DLD1 (cell line): ENCODE data around the gene SLC6A13.
"Not testable (repeated sequence)": the region's sequence is repeated elsewhere in the genome, so short reads cannot be mapped to it uniquely, and the experiment has no call there.

Experiments
- in situ Hi-C: cut with HindIII; loops from 2 replicates; pipeline ENCODE4 v1.10.0; 2017; ENCODE audit warnings: low sequenced_read_pairs

SLC6A13 gene

DNA sequence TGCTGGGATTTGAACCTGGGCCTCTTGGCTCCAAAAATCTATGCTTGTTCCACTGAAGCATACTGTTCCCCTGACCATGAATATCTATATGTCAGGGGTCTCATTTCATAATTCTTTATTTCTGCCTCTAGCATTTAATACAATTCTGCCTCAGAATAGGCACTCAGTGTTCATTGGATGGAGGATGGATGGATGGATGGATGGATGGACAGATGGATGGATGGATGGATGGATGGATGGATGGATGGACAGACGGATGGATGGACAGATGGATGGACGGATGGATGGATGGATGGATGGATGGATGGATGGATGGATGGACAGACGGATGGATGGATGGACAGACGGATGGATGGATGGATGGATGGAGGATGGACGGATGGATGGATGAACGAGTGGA lies 45.6 kb downstream of the SLC6A13 start:
- in situ Hi-C loops, result not testable (repeated sequence)

DNA sequence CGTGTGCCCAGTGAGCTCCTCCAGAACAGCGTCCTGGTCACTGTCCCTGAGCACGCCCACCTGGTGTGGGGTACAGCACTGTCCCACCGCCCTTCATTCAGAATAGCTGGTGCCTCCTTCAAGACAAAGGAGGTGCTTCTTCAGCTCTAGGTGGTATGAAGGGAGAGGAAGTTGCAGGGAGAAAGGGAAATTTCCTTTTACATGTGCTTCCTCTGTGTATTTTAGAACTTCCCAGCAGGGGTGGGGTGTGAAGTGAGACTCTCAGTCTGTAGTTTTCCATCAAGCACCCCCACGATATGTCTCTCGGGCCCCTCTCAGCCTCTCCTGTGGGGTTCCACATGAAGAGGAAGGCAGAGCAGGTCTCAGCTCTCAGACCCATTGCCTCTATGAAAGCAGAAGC lies 47.5 kb downstream of the SLC6A13 start:
- in situ Hi-C loops, result no loop called here

DNA sequence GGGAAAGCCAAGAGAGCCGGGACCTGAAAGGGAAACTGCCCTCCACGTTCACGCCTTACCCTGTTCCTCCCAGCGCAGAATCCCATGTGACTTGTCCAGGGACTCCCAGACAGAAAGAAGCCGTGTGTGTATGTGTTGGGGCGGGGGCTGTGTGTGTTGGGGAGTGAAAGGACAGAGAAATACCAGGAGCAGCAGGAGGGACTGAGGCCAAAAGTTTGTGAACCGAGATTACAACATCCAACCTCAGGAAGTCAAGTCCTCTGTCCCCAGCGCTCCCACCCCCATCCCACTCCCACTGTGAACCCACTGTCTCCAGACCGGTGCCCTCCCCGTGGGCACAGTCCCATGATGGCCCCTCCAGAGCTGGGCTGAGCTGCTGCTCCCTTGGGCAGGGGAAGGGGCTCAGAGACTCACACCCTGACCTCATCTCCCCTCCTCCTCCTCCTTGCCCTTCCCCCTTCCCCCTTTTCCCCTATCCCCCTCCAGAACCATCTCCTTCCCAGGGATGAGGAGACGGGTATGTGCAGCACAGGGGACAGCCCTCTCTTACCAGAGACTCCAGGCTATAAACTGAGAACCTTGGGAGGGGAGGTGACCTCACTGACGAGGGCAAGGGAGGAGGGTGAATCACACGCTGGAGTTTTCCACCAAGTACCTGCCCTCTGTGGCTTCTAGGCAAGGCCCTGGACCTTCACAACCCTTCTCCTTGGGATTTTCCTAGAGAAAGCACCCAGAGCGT lies 48.5 kb downstream of the SLC6A13 start, which contains the start of gene SLC6A12:
TSS of gene SLC6A12 (minus strand) at position 155 of the 739 bp plus-strand sequence. CDS start 4,171 bp downstream, outside the sequence.
- in situ Hi-C loops, result no loop called here

DNA sequence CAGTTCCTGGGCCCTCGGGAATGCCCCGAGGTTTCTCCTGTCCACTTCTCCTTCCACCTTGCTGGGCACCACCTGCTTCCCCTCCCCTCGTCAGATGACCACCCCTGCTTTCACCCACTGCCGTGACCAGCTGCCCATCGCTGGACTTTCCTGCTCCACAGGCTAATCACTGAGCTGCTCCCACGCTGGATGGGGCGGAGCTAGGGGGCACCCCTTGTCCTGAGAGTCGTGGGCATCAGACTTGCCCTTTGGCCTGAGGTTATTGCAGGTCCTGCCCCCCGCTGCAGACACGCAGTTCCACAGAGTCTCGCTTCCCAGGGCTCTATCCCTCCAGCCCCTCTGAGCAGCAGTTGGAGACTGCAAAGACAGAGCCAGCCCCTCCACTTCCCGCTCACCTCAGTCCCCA lies 49.1 kb downstream of the SLC6A13 start:
- in situ Hi-C loops, result no loop called here

DNA sequence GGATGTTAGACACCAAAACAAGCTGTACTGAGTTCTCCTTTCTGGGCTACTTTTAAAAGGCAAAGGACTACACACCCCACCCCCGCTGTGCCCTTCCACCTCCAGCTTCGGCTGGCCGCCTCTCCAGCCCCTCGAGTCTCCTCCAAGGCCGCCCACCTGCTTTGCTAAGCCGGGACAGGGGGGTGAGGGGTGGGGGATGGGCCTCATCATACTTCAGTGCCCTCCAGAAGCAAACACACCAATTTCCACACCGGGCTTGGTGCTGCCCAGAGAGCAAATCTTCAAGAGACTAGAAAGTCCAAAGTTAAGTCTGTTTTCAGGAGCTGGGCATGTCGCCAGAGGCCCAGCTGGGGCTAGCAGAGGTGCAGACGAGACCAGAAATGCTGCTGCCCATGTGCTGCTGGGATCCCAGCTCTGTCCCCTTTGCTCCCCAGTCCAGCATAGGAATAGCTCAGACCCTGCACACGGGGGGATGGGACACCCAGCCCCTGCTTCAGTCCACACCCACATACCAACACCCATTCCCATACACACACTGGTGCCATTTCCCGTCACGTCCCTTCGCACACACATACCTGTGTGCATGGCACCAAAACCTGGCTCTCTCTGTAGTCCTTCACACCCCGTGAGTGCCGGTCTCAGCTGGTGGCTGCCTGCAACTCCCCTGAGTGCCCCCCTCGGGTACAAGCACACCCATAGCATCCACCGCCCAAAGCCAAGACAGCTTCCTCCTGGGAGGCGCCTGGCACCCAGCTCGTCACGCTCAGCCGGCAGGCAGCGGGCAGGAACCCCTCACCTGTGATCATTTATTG lies 49.7 kb downstream of the SLC6A13 start:
- in situ Hi-C loops, result no loop called here

DNA sequence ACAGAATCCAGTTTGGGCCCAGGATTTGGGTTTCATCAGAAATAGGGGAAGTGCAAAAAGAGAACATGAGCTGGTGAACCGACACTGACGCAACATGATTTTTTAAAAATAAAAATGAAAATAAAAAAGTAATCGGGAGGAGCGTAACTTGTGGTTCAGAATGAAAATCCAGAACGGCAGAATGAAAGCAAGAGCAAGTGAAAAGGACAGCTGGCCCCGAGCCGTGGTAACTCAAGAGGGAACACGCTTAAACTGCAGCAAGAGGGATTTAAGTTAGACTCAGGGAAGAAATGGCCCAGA lies 50.3 kb downstream of the SLC6A13 start:
- in situ Hi-C loops, result no loop called here

DNA sequence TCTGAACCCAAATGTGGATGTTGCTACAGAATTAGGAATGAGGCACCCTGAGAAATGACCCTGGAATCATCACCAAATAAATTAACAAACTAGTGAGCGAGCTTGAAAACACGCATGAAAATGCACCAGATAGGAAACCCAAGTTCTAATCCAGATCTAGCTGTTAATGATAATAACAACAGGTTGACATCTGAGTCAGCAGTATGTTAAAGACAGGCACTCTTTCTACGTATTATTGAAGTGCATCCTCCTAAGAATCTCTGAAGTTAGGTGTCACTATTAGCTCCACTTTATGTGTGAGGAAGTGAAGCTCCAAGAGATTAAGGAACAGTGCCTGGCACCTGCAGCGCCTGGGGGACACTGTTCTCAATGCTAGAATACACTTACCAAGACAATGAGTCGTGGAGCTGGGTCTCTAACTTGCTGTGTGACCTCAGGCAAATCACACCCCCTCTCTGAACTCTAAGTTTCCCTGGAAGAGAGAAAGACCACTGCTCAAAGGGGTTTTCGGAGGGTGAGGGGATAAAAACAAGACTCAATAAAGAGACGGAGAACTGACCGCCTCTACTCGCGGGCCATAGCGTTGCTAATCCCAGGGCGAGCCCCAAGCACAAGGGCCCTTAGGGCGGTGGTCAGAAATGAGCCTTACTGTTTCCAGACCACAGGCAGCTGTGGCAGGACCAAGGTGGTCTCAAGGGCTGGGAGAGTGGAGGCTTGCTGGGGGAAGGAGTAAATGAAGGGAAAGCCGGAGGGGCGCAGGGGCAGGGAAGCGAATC lies 50.8 kb downstream of the SLC6A13 start:
- in situ Hi-C loops, result no loop called here

DNA sequence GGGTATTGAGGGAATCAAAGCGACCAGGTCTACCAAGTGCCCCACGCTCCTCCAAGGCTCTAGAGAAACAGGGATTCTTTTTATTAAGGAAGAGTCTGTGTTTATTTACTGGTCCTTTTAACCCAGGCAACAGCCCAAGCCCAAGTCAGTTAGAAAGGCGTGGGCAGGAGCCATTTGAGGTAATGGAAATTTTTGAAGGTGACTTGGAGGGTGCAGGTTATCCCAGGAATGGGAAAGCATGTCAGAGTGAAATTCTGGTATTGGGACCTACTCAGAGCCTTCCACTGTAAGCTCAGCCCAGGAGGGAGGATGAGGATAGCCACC lies 51.5 kb downstream of the SLC6A13 start:
- in situ Hi-C loops, result no loop called here

DNA sequence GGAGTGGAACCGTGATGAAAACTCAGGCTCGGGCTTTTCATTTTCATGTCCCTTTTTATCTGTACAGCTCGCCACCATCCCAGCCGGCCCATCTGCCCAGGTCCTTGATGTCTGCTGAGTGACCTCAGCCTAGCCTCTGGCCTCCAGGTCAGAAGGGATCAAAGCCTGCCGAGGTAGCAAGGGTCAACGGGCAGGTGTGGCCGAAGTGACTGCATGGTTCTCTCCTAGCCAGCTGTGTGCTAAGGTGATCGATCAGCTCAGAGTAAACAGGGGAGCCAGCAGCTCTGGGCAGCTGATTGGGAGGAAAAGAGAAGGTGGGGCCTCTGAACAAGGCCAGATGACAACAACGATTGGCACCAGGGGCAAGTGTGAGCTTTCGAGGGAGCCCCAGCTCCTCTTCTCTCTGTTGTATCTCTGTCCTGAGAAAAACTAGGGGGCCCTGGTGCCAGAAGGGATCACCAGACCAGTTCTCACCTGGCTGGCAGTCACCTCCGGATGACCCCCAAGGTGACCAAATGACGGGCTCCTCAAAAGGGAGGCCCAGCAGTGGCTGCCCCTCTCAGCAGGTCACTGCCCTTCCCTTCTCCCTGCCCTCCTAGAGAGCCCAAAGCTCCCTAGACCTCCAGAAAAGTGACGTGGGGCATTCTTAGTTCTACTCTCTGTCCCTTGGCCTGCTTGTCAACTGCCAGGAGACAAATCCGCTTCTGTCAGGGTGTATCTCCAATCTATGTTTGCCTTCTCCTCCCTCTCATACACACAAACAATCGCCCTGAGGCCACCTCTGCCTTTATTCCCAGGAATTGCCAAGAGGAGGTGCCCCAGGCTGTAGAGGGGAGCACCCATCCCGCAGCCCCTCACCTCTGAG lies 52.1 kb downstream of the SLC6A13 start:
- in situ Hi-C loops, result no loop called here

DNA sequence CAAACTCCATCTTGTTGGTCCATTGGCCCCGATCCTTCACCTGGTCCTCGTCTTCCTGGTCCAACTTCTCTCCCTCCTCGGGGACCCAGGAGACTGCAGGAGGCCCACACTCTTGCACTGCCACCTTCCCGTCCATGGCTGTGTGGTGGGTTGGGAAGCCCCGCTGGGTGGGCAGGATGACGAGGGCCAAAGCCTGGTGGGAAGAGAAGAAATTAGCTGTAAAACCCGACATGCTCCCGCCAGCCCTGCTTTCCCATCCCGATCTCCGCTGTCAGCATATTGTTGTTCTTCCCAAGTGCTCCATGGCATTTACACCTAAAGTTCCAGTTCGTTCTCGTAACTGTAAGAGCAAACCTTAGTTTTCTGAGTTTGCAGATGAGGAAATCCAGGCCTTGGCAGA lies 52.8 kb downstream of the SLC6A13 start:
- in situ Hi-C loops, result no loop called here

DNA sequence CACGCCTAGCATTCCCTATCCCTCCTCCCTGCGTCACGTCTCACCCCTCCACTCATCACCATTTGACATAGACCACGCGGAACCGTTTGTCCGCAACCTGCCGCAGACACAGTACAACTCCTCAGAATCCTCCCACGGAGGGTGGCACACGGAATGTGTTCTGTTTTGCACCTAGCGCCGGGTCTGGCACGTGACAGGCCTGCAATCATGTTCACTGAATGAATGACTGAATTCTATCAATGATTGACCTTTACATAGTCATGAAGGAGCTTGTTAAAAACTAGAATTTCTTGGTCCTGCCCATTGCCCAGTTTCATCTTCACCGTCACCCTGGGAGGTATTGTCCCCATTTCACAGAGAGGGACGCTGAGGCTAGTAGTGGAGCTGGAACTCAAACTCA lies 53.4 kb downstream of the SLC6A13 start:
- in situ Hi-C loops, result no loop called here

DNA sequence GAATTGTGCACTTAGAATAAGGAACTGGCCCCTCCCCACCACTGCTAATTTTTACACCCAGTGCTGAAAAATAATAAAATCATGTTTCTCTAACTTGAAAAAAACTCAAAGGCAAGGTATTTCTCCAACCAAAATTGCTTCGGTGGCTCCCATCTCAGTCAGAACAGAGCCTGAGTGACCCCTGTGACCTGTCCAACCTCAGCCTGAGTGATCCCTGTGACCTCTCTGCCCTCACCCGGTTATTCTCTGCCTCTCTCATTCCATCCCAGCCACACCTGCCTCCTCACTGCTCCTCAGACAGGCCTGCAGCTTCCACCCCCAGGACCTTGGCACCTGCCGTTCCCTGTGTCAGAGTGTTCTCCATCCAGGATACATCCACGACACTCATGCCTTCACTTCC lies 53.8 kb downstream of the SLC6A13 start:
- in situ Hi-C loops, result no loop called here

DNA sequence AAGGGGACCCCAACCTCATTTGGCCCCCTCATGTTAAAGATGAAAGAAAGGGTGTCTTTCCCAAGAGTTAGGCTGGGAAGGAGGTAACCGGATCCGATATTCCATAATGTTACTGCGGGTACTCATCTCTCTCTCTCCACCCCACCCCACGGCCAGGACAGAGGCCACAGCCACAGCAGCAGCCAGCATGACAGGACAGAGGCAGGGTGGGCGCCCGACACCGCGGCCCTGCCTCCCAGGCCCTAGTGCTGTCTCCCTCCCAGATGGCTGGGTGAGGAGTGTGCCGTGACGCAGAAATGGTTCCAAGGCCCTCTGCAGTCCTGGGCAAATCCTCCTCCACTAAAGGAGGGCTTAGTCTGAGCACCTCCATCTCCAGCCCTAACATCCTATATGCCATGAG lies 54.8 kb downstream of the SLC6A13 start:
- in situ Hi-C loops, result no loop called here

DNA sequence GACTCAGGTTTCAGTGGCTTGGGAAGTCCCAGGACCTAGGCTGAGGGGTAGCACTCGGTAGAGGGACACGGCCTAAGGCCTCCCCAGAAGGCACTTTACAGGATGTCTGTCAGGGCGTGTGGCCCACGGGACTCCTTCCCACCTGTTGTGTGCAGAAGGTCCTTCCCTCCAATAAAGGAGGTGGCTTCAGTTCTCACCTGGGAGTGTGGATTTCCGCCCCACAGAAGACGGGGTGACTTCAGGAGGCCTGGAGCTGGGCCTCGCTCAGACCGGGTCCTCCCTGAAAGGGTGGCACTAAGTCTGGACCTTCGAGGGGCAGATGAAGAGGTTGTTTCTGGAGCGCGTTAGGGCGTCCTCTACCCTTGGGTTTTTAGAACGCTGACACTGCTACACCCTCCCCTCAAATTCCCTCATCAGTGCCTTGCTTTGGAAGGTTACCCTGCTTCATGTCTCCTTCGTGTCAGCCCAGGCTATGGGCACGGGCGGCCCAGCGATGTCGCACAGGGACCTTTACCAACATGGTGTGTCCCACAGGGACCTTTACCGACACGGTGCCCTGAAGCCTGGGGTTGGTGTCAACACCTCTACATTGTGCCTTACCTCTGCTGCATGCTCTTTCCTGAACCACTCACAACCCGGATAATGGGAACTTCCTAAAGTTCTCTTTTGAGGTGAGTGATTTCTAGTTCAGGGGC lies 55.7 kb downstream of the SLC6A13 start:
- in situ Hi-C loops, result no loop called here

DNA sequence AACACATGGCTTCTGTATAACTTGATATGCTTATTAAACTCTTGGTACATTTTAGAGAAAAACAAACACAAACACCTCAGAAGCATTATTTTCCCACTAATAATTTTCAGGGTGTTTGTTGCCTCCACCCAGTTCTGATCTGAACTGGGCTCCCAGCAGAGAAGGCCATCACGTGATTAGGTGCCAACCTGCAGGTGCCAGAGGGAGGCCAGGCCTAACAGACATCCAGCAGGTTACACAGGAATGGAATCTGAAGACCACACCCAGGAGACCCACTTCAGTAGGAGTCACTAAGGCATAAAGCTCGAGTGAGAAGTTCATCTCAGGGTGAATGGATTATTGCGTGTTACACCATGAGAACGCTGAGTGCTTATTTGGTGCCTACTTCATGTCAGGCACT lies 57.6 kb downstream of the SLC6A13 start:
- in situ Hi-C loops, result no loop called here

DNA sequence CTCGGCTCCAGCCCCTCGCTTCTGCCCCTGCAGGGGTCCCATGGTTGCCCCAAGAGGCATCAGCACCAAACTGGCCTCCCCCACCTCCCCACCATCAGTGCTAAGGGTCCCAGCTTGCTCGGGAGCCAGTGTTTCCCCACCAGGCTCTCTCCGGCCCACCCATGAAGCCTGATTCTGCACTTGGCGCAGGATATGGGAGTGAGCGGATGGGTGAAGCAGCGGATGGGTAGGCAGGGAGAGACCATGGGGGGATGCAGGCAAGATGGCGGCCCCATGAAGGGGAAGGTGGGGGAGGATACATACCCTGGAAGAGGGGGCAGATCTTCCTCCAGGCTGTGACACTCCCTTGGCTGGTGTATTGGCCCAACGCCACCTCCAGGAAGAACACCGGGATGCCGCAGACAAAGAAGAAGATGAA lies 58.4 kb downstream of the SLC6A13 start:
- in situ Hi-C loops, result no loop called here

DNA sequence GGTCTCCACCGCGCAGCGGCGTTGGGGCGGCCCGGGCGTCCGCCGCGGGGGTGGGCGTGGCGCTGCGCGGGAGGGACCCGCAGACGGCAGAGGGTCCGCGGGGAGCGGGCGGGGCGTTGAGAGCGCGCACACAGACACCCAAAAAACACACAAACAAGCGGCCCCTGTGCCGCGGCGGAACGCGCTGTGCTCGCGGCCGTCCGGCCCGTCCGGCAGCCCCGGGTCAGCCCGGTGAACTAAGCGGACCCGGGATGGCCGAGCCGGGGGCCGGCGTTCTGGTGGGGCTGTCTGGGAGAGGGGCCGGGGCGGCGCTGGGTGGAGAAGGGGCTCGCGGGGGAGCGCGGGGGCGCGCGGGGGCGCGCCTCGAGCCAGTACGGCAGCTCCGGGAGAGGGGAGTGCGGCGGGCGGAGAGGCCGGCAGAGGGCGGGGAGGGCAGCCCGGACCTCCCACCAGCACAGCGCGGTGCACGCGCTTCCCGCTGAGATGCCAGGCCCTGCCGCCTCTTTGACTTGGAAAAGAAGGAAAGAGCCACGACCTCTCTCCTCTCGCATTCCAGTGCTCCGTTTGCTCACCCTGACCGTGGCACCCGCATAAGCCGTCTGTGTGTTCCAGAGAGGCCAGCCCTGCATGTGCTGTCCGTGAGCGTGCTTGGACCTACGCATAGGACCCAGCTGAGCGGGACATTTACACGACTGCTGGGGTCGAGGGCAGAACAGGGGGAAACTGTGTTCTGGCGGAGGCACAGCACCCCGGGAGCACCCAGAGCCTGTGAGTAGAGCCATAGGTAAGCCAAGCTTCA lies 59.0 kb downstream of the SLC6A13 start:
- in situ Hi-C loops, result no loop called here

DNA sequence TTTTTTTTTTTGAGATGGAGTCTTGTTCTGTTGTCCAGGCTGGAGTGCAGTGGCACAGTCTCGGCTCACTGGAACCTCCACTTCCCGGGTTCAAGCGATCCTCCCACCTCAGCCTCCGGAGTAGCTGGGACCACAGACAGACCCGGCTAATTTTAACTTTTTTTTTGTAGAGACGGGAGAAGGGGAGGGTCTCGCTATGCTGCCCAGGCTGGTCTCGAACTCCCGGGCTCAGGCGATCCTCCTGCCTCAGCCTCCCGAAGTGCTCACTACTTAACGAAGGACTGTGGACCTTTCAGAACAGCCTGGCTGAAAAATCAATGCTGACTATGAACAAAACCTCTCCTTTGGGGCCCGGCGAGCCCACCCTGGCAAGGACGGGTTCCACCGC lies 59.6 kb downstream of the SLC6A13 start:
- in situ Hi-C loops, result no loop called here

DNA sequence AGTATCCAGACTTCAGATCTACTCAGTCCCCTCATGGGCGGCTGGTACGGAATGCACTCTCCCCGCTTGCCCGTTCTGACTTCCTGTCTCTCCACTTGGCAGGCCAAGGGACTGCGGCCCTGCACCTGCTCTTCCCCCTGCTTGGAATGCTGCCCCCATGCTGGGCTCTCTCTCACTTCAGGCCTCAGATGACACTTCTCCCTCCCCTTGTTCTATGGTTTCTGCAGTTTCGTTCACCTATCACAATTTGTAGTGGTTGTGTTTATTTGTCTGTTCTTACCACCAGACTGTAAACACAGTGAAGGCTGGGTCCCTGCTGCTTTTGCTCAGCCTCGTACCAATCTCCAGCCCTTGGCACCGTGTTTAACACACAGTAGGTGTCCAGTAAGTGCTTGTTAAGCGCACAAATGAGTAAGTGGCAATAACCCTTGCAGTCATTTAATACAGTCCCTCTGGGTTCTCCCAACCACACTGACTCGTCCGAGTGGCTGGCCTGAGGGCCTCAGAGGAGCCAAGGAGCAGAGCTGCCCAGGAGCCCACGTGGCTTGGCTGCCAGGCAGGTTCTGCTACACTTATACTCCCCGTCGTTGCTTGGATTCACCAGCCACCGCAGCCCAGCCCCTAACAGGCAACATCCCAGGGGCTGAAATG lies 60.4 kb downstream of the SLC6A13 start:
- in situ Hi-C loops, result no loop called here
